B cell (primary cell): ENCODE results near the gene PIGH. TPM values are rescaled to one million over a fixed set of nuclear protein-coding genes. Genes with fewer than 3 reads are reported as not detected.

Experiments used
- ATAC-seq: fragments of 200-7000 bp; cut with Tn5 transposase; one replicate; pipeline ENCODE4 v1.10.0; 2021; ENCODE audit warnings: low read depth, mild to moderate bottlenecking, moderate number of reproducible peaks, moderate library complexity
- CTCF ChIA-PET: fragments of 350-600 bp; sonication (Branson Sonifier 250); formaldehyde crosslinking; loops from one replicate; lab custom pipeline; 2021; ENCODE audit warnings: antibody characterized with exemption, inconsistent platforms; lab: Charles Lee
- POLR2A ChIA-PET: fragments of 350-600 bp; sonication (Branson Sonifier 250); formaldehyde crosslinking; loops from one replicate; lab custom pipeline; 2021; ENCODE audit warnings: antibody characterized with exemption; lab: Charles Lee
- DNase-seq: peaks from one replicate; pipeline ENCODE4 v3.0.0; 2013
- H2AFZ ChIP-seq: 2 replicates; pipeline ENCODE4 v1.6.1; 2012; ENCODE audit warnings: mild to moderate bottlenecking, low read depth, low read length; ENCODE audit not compliant: insufficient read depth, poor library complexity, severe bottlenecking
- H3K27ac ChIP-seq, 2 donors: 1 replicate in 1 of 2; 2 replicates in 1 of 2; pipeline ENCODE4 v1.5.1; 2012 to 2013; ENCODE audit warnings: low read length in 2 of 2, mild to moderate bottlenecking in 2 of 2, moderate library complexity in 1 of 2
- H3K27me3 ChIP-seq, 4 experiments: fragments of 200-600 bp in 1 of 4; sonication (generic) in 1 of 4; replicated peaks in 1 of 4; 1 replicate in 2 of 4; 2 replicates in 2 of 4; pipeline versions ENCODE4 v1.6.1 to v1.7.0; 2013 to 2016; ENCODE audit warnings: low read length in 3 of 4, mild to moderate bottlenecking in 2 of 4, mixed read lengths in 1 of 4, moderate library complexity in 1 of 4; ENCODE audit not compliant: insufficient read depth in 4 of 4, control insufficient read depth in 3 of 4; ENCODE audit errors: control extremely low read depth in 1 of 4
- H3K36me3 ChIP-seq, 2 experiments: replicated peaks in 1 of 2; 1 replicate in 1 of 2; 2 replicates in 1 of 2; pipeline versions ENCODE4 v1.6.1 to v1.7.1; 2013; ENCODE audit warnings: low read length in 1 of 2; ENCODE audit not compliant: insufficient read depth in 2 of 2, control insufficient read depth in 1 of 2; ENCODE audit errors: control extremely low read depth in 1 of 2, extremely low read depth in 1 of 2
- H3K4me1 ChIP-seq, 2 donors: fragments of 200-600 bp in 1 of 2; sonication (generic) in 1 of 2; 1 replicate in 1 of 2; 2 replicates in 1 of 2; pipeline versions ENCODE4 v1.5.1 to v1.6.1; 2013 to 2017; ENCODE audit warnings: low read length in 2 of 2; ENCODE audit not compliant: control insufficient read depth in 2 of 2, insufficient read depth in 2 of 2
- H3K4me2 ChIP-seq: replicated peaks from 2 replicates; pipeline ENCODE3; 2012; ENCODE audit warnings: mild to moderate bottlenecking, low read depth, low read length; ENCODE audit not compliant: poor library complexity, severe bottlenecking
- H3K4me3 ChIP-seq, 5 experiments: fragments of 200-600 bp in 1 of 5; sonication (generic) in 1 of 5; 1 replicate in 3 of 5; 2 replicates in 2 of 5; pipeline versions ENCODE4 v1.5.1 to v1.7.0; 2011 to 2016; ENCODE audit warnings: low read length in 4 of 5, mild to moderate bottlenecking in 4 of 5, low read depth in 2 of 5, control low read depth in 1 of 5, moderate library complexity in 1 of 5; ENCODE audit not compliant: insufficient read depth in 1 of 5; ENCODE audit errors: control extremely low read depth in 1 of 5, extremely low read depth in 1 of 5
- H3K79me2 ChIP-seq: fragments of 200-600 bp; sonication (generic); one replicate; pipeline ENCODE4 v1.6.0; 2016; ENCODE audit warnings: low read length; ENCODE audit not compliant: control insufficient read depth, insufficient read depth
- H3K9ac ChIP-seq: fragments of 200-600 bp; sonication (generic); 2 replicates; pipeline ENCODE4 v1.6.1; 2017; ENCODE audit warnings: mild to moderate bottlenecking, low read length, moderate library complexity
- H3K9me3 ChIP-seq, 3 donors: one replicate each; pipeline versions ENCODE4 v1.6.1 to v1.7.1; 2013; ENCODE audit warnings: low read length in 2 of 3; ENCODE audit not compliant: control insufficient read depth in 2 of 3, insufficient read depth in 1 of 3; ENCODE audit errors: control extremely low read depth in 1 of 3
- H4K20me1 ChIP-seq: 2 replicates; pipeline ENCODE4 v1.6.0; 2012; ENCODE audit warnings: mild to moderate bottlenecking, low read length; ENCODE audit not compliant: insufficient read depth, control insufficient read depth, poor library complexity, severe bottlenecking
- H3K27ac Mint-ChIP-seq: one replicate; pipeline ENCODE4 v1.8.0; 2021; ENCODE audit warnings: mixed read lengths
- H3K27me3 Mint-ChIP-seq: one replicate; pipeline ENCODE4 v1.8.0; 2021; ENCODE audit warnings: mixed read lengths
- H3K4me1 Mint-ChIP-seq: one replicate; pipeline ENCODE4 v1.8.0; 2021; ENCODE audit warnings: mixed read lengths
- H3K4me3 Mint-ChIP-seq: one replicate; pipeline ENCODE4 v1.8.0; 2021; ENCODE audit warnings: mixed read lengths
- H3K9me3 Mint-ChIP-seq: one replicate; pipeline ENCODE4 v1.8.0; 2022; ENCODE audit warnings: mixed read lengths; ENCODE audit not compliant: insufficient read depth
- EZH2 ChIP-seq: IDR thresholded peaks from 2 replicates; pipeline ENCODE4 v1.6.1; 2012; ENCODE audit warnings: borderline replicate concordance, low read depth, mild to moderate bottlenecking, moderate library complexity, low read length; ENCODE audit not compliant: insufficient read depth, poor library complexity, severe bottlenecking
- WGBS: methylation state at CpG from one replicate; pipeline ENCODE4 v1.1.5; 2013; ENCODE audit warnings: missing lambda C conversion rate; ENCODE audit not compliant: insufficient coverage; 5-methylcytosine and 5-hydroxymethylcytosine counted together
- intact Hi-C: fragments of 100-400 bp; cut with micrococcal nuclease; formaldehyde crosslinking; loops from one replicate; pipeline ENCODE4 v1.10.0; 2022
- polyA plus RNA-seq: library from polyadenylated mRNA; depleted of rRNA; stranded (reverse); fragments of >200 nt; gene quantifications from 2 replicates; pipeline ENCODE4 v1.2.3, GENCODE V29; 2012
- total RNA-seq, 2 donors: library from RNA; stranded (reverse); fragments of 120-200 nt in 1 of 2; gene quantifications; 1 replicate in 1 of 2; 2 replicates in 1 of 2; pipeline versions ENCODE4 v1.2.3 to v1.2.4, GENCODE V29; 2013 to 2022
- TF ChIP-seq, protein P1 (sequence below): fragments of 200-600 bp; IDR thresholded peaks from one replicate; pipeline ENCODE4 v1.8.0; 2022; ENCODE audit warnings: antibody characterized with exemption, mild to moderate bottlenecking

The PIGH gene
- total and polyA plus RNA-seq, 2 donors (not counting 1 experiment from before 2014, with no cell fraction given) = 26.7 to 48.0 TPM

DNA sequence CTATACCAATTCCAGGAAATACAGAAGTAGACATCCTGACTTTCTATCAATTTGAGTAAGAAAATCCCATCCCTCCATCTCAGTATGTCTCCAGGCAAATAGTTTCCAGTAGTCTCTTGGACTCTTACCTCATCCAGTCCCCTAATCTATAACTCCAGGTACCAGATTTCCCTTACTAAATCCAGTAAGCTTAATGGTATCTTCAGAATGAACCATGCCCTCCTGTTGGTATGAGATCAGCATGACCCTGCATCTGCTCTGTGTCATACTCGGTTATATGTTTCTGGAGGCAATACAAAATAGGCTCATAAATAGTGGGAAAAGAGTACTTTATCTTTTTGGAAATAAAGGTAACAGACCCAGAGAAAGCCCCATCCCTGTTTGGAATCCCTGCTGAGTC is 18.4 kb downstream of the PIGH start:
- TF ChIP-seq EZH2 = no peak
- TF ChIP-seq, protein P1, sequence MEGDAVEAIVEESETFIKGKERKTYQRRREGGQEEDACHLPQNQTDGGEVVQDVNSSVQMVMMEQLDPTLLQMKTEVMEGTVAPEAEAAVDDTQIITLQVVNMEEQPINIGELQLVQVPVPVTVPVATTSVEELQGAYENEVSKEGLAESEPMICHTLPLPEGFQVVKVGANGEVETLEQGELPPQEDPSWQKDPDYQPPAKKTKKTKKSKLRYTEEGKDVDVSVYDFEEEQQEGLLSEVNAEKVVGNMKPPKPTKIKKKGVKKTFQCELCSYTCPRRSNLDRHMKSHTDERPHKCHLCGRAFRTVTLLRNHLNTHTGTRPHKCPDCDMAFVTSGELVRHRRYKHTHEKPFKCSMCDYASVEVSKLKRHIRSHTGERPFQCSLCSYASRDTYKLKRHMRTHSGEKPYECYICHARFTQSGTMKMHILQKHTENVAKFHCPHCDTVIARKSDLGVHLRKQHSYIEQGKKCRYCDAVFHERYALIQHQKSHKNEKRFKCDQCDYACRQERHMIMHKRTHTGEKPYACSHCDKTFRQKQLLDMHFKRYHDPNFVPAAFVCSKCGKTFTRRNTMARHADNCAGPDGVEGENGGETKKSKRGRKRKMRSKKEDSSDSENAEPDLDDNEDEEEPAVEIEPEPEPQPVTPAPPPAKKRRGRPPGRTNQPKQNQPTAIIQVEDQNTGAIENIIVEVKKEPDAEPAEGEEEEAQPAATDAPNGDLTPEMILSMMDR = no peak

DNA sequence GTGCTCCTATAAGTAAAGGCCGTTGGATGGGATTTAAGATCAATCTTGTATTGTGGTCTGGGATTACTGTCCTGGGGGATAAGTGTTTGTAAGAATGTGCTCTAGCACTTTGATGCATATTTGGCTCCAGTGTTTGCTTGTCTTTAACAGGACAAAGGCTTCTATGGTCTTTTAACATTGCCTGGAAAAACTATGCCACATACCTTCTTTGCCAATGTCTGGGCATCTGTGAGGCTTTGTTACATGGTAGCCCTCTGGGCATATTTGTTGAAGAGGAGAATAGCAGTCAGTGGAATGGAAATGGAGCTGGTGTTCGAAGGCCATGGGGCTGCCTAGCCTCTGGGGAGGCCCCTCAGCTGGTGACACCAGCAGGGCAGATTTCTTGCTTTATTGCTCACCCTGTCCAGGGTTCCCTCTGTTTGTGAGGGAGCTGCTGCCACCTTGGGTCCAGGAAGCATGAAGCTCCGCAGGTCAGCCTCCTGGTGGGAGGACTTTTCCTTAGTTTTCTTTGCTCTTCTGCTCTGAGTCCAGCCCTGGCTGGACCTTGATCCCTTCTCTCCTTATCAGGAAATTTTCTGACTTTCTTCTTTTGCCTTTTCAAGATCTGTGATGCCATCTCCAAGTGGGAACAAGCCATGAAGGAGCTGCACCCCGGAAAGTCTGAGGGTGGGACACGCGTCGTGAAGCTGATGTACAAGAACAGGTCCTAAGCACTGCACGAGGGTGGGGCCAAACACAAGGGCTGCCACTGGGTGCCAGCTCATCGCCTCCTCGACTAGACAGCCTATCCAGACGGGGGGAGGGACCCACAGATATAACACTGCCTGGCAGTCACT is 19.5 kb downstream of the PIGH start:
- DNase-seq = no peak
- Mint-ChIP-seq H3K9me3 (no peaks in the 10 kb centered on the region), H3K4me3 (no peak overlapping the region), H3K4me1 (no peaks in the 10 kb centered on the region), H3K27ac (no peak overlapping the region), H3K27me3 (no peaks in the 10 kb centered on the region)
- no peak overlapping the region for H3K4me2 ChIP-seq
- 90% methylated on average over 11 of the region's 11 CpGs for WGBS
- no peaks in the 10 kb centered on the region for H3K9me3 ChIP-seq
- no peaks in the 10 kb centered on the region for H3K27me3 ChIP-seq
- H3K36me3 ChIP-seq = peaks cover 0 to 2% of the 10 kb centered on the region in 2 experiments
- no peaks in the 10 kb centered on the region for H3K4me1 ChIP-seq
- ChIA-PET CTCF (interaction anchor here (0.6 to 24.8 kb wide), 9 partner anchors 9 to 1724 kb away, joined by 3 to 863 read pairs (median 49); partner anchors contain the start of genes PIGH and RDH12), POLR2A (no interaction called here)
- intact Hi-C loops = no loop called here
- no peak for ATAC-seq
- no peaks in the 10 kb centered on the region for H3K79me2 ChIP-seq
- no peak overlapping the region for H3K9ac ChIP-seq
- no peak overlapping the region for H3K27ac ChIP-seq
- TF ChIP-seq, protein P1 = no peak
- TF ChIP-seq EZH2 = no peak
- H4K20me1 ChIP-seq = no peaks in the 10 kb centered on the region
- H2AFZ ChIP-seq = no peak overlapping the region
- H3K4me3 ChIP-seq = no peak overlapping the region

More for the DNA sequence above, 18.4 kb downstream of the PIGH start:
- H3K36me3 ChIP-seq = peaks cover 0 to 4% of the 10 kb centered on the region in 2 experiments
- no peaks in the 10 kb centered on the region for H3K9me3 ChIP-seq
- no peak overlapping the region for H3K9ac ChIP-seq
- H3K27me3 Mint-ChIP-seq = no peaks in the 10 kb centered on the region
- no peak overlapping the region for H3K4me3 ChIP-seq
- H3K4me1 Mint-ChIP-seq = peaks cover 6% of the 10 kb centered on the region
- H4K20me1 ChIP-seq = no peaks in the 10 kb centered on the region
- ATAC-seq (no peak), DNase-seq (no peak)
- ChIA-PET POLR2A (no interaction called here), CTCF (interaction anchor here (0.7 to 24.8 kb wide), 10 partner anchors 10 to 257 kb away, joined by 3 to 863 read pairs (median 27); partner anchors contain the start of genes PIGH and RDH12)
- no peaks in the 10 kb centered on the region for H3K9me3 Mint-ChIP-seq
- H3K79me2 ChIP-seq = no peaks in the 10 kb centered on the region
- H3K4me1 ChIP-seq = no peaks in the 10 kb centered on the region
- intact Hi-C loops = no loop called here
- H3K4me3 Mint-ChIP-seq = no peak overlapping the region
- no peaks in the 10 kb centered on the region for H3K27me3 ChIP-seq
- no peak overlapping the region for H2AFZ ChIP-seq
- WGBS = 83% methylated on average over 1 of the region's 1 CpG
- H3K27ac Mint-ChIP-seq = no peak overlapping the region
- no peak overlapping the region for H3K4me2 ChIP-seq
- H3K27ac ChIP-seq = no peak overlapping the region
